Measurements from ENCODE around the gene RALGPS2.

DNA sequence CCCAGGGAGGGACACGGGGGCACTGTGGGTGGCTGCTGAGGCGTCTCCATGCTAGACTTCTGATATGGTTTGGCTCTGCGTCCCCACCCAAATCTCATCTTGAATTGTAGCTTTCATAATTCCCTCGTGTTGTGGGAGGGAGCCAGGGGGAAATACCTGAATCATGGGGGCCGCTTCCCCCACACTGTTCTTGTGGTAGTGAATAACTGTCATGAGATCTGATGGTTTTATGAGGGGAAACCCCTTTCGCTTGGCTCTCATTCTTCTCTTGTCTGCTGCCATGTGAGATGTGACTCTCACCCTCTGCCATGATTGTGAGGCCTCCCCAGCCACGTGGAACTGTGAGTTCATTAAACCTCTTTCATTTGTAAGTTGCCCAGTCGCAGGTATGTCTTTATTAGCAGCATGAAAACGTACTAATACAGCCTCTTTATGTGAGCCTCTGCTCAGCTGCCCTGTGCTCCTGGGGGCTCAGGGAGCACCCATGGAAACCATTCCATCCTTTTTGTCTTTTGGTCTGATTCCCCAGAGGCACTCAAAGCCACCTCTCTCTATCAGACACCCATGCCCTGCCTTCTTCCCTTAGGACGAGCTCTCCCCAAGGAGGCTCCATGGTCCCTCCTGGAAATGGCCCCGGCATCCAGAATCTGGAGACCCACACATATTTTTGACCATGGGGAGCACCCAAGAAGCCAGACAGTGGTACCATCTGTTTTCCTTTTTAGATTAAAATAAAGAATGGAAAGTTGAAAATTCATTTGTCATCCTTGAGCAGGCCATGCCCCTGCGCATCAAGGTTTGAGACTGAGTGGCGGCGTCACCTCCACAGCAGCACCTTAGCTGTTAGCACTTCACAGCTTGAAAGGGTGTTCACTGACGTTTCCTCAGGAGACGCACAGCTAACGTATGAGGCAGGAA is 234.8 kb downstream of the RALGPS2 start:
- no peak for TF ChIP-seq EZH2phosphoT487 (IDR thresholded peaks at IDR 0.05; ENCODE audit: borderline replicate concordance, low read depth, low read length)
- TF ChIP-seq, protein P1, sequence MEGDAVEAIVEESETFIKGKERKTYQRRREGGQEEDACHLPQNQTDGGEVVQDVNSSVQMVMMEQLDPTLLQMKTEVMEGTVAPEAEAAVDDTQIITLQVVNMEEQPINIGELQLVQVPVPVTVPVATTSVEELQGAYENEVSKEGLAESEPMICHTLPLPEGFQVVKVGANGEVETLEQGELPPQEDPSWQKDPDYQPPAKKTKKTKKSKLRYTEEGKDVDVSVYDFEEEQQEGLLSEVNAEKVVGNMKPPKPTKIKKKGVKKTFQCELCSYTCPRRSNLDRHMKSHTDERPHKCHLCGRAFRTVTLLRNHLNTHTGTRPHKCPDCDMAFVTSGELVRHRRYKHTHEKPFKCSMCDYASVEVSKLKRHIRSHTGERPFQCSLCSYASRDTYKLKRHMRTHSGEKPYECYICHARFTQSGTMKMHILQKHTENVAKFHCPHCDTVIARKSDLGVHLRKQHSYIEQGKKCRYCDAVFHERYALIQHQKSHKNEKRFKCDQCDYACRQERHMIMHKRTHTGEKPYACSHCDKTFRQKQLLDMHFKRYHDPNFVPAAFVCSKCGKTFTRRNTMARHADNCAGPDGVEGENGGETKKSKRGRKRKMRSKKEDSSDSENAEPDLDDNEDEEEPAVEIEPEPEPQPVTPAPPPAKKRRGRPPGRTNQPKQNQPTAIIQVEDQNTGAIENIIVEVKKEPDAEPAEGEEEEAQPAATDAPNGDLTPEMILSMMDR (conservative IDR thresholded peaks at IDR 0.05; ENCODE audit: low read length) = no peak
